HepG2 (cell line): ENCODE measurements around the gene SNRPF. TPM values are rescaled to one million over a fixed set of nuclear protein-coding genes. Genes with fewer than 3 reads are reported as not detected.

ENCODE experiments used
- ATAC-seq: fragments of 200-7000 bp; cut with Tn5 transposase; 3 replicates; pipeline ENCODE4 v1.9.1; 2020; ENCODE audit warnings: mild to moderate bottlenecking, moderate library complexity
- BruUV-seq: library from RNA; stranded (reverse); fragments of 400-500 nt; replicated peaks from 2 replicates; lab custom pipeline; 2021; lab: Mats Ljungman, UMichigan
- CTCF ChIA-PET: fragments of 300-600 bp; formaldehyde crosslinking; extraction: SDS; loops from one replicate; lab custom pipeline; 2021; ENCODE audit warnings: low total read pairs, inconsistent platforms, low intra/inter-chr PET ratio; lab: Yijun Ruan, JAX
- POLR2A ChIA-PET: fragments of 350-600 bp; sonication (Branson Sonifier 250); formaldehyde crosslinking; loops from one replicate; lab custom pipeline; 2020; ENCODE audit warnings: antibody characterized with exemption, inconsistent platforms; lab: Yijun Ruan, JAX
- DNase-seq: peaks from one replicate; pipeline ENCODE4 v3.0.0-alpha.2; 2015; ENCODE audit warnings: low spot score
- FAIRE-seq: peaks from 3 replicates; lab custom pipeline; 2011; peaks lifted over from hg19 to GRCh38; lab: Jason Lieb, UNC
- H2AFZ ChIP-seq: one replicate; pipeline ENCODE4 v1.6.1; 2011; ENCODE audit warnings: low read length, inconsistent platforms
- H3K27ac ChIP-seq: fragments of 300-600 bp; 3 replicates; pipeline ENCODE4 v1.8.0; 2011; ENCODE audit warnings: mixed run types, mild to moderate bottlenecking, mixed read lengths, low read length, inconsistent platforms; ENCODE audit not compliant: insufficient read depth; ENCODE audit errors: extremely low read length
- H3K27me3 ChIP-seq, 2 experiments: fragments of 200-600 bp in 1 of 2; 2 replicates in 1 of 2; 3 replicates in 1 of 2; pipeline versions ENCODE4 v1.6.0 to v1.8.0; 2011; ENCODE audit warnings: low read length in 2 of 2, mild to moderate bottlenecking in 2 of 2, moderate library complexity in 2 of 2, inconsistent platforms in 1 of 2; ENCODE audit not compliant: insufficient read depth in 2 of 2, control insufficient read depth in 1 of 2
- H3K36me3 ChIP-seq, 2 experiments: fragments of 200-600 bp in 1 of 2; replicated peaks in 1 of 2; 2 replicates in 1 of 2; 3 replicates in 1 of 2; pipeline versions ENCODE4 v1.5.1 to v1.8.0; 2011; ENCODE audit warnings: low read length in 2 of 2, inconsistent platforms in 1 of 2; ENCODE audit not compliant: insufficient read depth in 2 of 2, control insufficient read depth in 1 of 2
- H3K4me1 ChIP-seq: 2 replicates; pipeline ENCODE4 v1.5.1; 2012; ENCODE audit warnings: low read length, inconsistent platforms; ENCODE audit not compliant: insufficient read depth
- H3K4me2 ChIP-seq: 2 replicates; pipeline ENCODE4 v1.6.0; 2011; ENCODE audit warnings: low read depth, low read length, inconsistent platforms
- H3K4me3 ChIP-seq, 3 experiments: fragments of 200-600 bp in 1 of 3; sonication (generic), shearing (Covaris generic) in 1 of 3; replicated peaks in 1 of 3; 2 replicates each; pipeline ENCODE4 v1.5.1; 2011 to 2016; ENCODE audit warnings: low read length in 3 of 3, inconsistent platforms in 2 of 3, low read depth in 2 of 3, mild to moderate bottlenecking in 2 of 3, control low read depth in 1 of 3, mixed read lengths in 1 of 3; ENCODE audit not compliant: insufficient read depth in 1 of 3
- H3K79me2 ChIP-seq: one replicate; pipeline ENCODE4 v1.6.1; 2011; ENCODE audit warnings: low read length, inconsistent platforms; ENCODE audit not compliant: insufficient read depth
- H3K9ac ChIP-seq: 2 replicates; pipeline ENCODE4 v1.6.0; 2011; ENCODE audit warnings: mild to moderate bottlenecking, low read depth, low read length, inconsistent platforms; ENCODE audit not compliant: insufficient read depth
- H3K9me3 ChIP-seq: 2 replicates; pipeline ENCODE4 v1.5.1; 2012; ENCODE audit warnings: mild to moderate bottlenecking, low read length
- H4K20me1 ChIP-seq: 2 replicates; pipeline ENCODE4 v1.6.0; 2011; ENCODE audit warnings: inconsistent platforms, mild to moderate bottlenecking, low read length, moderate library complexity; ENCODE audit not compliant: insufficient read depth
- ATF5 ChIP-seq: sonication (generic); formaldehyde crosslinking; IDR thresholded peaks from 2 replicates; pipeline ENCODE4 v1.4.0; 2020; ENCODE audit warnings: mild to moderate bottlenecking, low read depth, missing genetic modification reagents
- CEBPG ChIP-seq: IDR thresholded peaks from 2 replicates; pipeline ENCODE4 v1.6.1; 2016
- NFATC3 ChIP-seq: sonication (generic); formaldehyde crosslinking; IDR thresholded peaks from 2 replicates; pipeline ENCODE4 v1.5.1; 2020; ENCODE audit warnings: mild to moderate bottlenecking, missing genetic modification reagents
- PHF8 ChIP-seq: sonication (generic); formaldehyde crosslinking; IDR thresholded peaks from 2 replicates; pipeline ENCODE4 v1.5.0; 2020; ENCODE audit warnings: missing genetic modification reagents
- RBFOX2 ChIP-seq: fragments of 200-400 bp; formaldehyde crosslinking; IDR thresholded peaks from 2 replicates; pipeline ENCODE4 v1.6.1; 2017; ENCODE audit warnings: low read depth, mild to moderate bottlenecking, low read length
- RELA ChIP-seq: sonication (generic); formaldehyde crosslinking; IDR thresholded peaks from 2 replicates; pipeline ENCODE4 v1.4.0; 2020; ENCODE audit warnings: missing genetic modification reagents
- THAP11 ChIP-seq: IDR thresholded peaks from 2 replicates; pipeline ENCODE4 v1.6.1; 2016; ENCODE audit warnings: missing biosample characterization, missing genetic modification reagents
- U2AF1 ChIP-seq: fragments of 200-400 bp; formaldehyde crosslinking; optimal IDR thresholded peaks from 2 replicates; pipeline ENCODE3; 2017; ENCODE audit warnings: mild to moderate bottlenecking, low read depth, low read length
- ZNF121 ChIP-seq: sonication (generic); formaldehyde crosslinking; IDR thresholded peaks from 2 replicates; pipeline ENCODE4 v1.5.0; 2020; ENCODE audit warnings: mild to moderate bottlenecking, missing genetic modification reagents
- ZNF263 ChIP-seq: sonication (generic); formaldehyde crosslinking; IDR thresholded peaks from 2 replicates; pipeline ENCODE4 v1.4.0; 2020; ENCODE audit warnings: missing genetic modification reagents
- ZNF460 ChIP-seq: sonication (generic); formaldehyde crosslinking; IDR thresholded peaks from 2 replicates; pipeline ENCODE4 v1.5.1; 2020; ENCODE audit warnings: missing genetic modification reagents, mild to moderate bottlenecking, borderline replicate concordance
- ZNF598 ChIP-seq: sonication (generic); formaldehyde crosslinking; IDR thresholded peaks from 2 replicates; pipeline ENCODE4 v1.5.1; 2020; ENCODE audit warnings: mild to moderate bottlenecking, missing genetic modification reagents, borderline replicate concordance
- ZNF614 ChIP-seq: IDR thresholded peaks from 2 replicates; pipeline ENCODE4 v1.6.1; 2018; ENCODE audit warnings: missing biosample characterization, missing genetic modification reagents, inconsistent platforms, borderline replicate concordance
- ZNF724P ChIP-seq: sonication (generic); formaldehyde crosslinking; IDR thresholded peaks from 2 replicates; pipeline ENCODE4 v1.8.0; 2022; ENCODE audit warnings: missing genetic modification reagents, borderline replicate concordance
- WGBS: methylation state at CpG from one replicate; pipeline ENCODE4 v1.1.6; 2017; ENCODE audit warnings: low lambda C conversion rate; 5-methylcytosine and 5-hydroxymethylcytosine counted together
- in situ Hi-C: cut with HindIII; loops from 2 replicates; pipeline ENCODE4 v1.10.0; 2017; ENCODE audit warnings: low pct_unique_long_range_greater_than_20kb; ENCODE audit not compliant: extremely low pct_ligation_motif_present
- intact Hi-C: fragments of 100-400 bp; cut with micrococcal nuclease; formaldehyde crosslinking; loops from one replicate; pipeline ENCODE4 v1.10.0; 2022; ENCODE audit not compliant: unreplicated experiment
- polyA plus RNA-seq, 8 experiments: library from polyadenylated mRNA; depleted of rRNA in 3 of 8; stranded (reverse) in 7 of 8; unstranded in 1 of 8; fragments of >200 nt; fragmentation: Illumina TruSeq in 4 of 8; extraction: Trizol in 4 of 8; gene quantifications; 2 replicates each; pipeline versions ENCODE4 v1.2.1 to v1.2.3, GENCODE V29; 2011 to 2016; ENCODE audit warnings: low read depth in 4 of 8, missing spikeins in 1 of 8, mixed read lengths in 1 of 8; ENCODE audit not compliant: insufficient read depth in 1 of 8
- total RNA-seq, 5 experiments: library from RNA; depleted of rRNA; stranded (reverse); fragments of >200 nt; fragmentation: Illumina TruSeq; extraction: Trizol; gene quantifications; 2 replicates each; pipeline ENCODE4 v1.2.3, GENCODE V29; 2016; ENCODE audit warnings: low read depth in 1 of 5
- TF ChIP-seq, protein P1 (sequence below): sonication (generic); formaldehyde crosslinking; IDR thresholded peaks from 2 replicates; pipeline ENCODE4 v1.5.1; 2020; ENCODE audit warnings: mild to moderate bottlenecking, missing genetic modification reagents
- TF ChIP-seq, protein P2 (sequence below): sonication (generic); formaldehyde crosslinking; IDR thresholded peaks from 2 replicates; pipeline ENCODE4 v1.4.0; 2020; ENCODE audit warnings: missing genetic modification reagents

The SNRPF gene
- total and polyA plus RNA-seq, 2 of the 13 experiments (the other 11 are each of a cell fraction or from before 2014, with no cell fraction given), result 31.7 to 77.2 TPM

- no peak for TF ChIP-seq U2AF1
These were observed 628 bp downstream of the SNRPF start (continued) for GRCh38 chr12:95859344-95859816.

DNA sequence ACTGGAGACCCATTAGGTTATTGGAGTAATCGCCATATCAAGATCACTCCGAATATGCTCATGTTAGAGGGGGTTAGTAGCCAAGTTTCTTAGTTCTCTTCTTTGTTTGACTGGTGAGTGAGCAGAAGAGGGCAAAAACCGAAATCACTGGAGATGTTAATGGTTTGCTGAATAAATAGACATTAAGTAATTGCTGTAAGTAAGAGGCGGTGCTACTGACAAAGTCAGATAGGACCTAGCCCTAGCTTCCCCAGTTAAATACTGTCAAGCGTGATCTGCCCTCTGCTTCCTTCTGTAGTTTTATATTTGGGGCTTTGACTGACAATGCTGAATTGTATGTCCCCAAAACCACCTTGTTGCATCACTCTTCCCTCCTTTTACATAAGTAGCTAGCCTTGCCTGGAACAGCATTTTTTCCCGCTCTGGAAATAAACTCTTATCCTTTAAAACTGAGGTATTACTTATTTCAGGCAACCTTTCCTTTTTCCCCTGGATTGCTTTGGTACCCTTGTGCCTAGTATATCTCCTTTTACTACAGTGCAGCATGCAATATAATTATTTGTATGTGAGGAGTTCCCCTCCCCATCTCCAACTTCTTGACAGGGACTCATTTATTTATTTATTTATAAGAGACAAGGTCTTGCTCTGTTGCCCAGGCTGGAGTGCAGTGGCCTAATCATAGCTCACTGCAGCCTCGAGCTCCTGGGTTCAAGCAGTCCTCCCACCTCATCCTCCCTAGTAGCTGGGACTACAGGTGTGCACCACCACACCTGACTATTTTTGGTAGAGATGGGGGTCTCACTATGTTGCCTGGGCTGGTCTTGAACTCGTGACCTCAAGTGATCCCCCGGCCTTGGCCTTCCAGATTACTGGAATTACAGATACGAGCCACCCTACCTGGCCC lies 1.4 kb downstream of the SNRPF start:
- no peak for ATAC-seq
- Histone ChIP-seq H3K9me3 (no peaks in the 10 kb centered on the region), H3K4me1 (peaks cover 66% of the 10 kb centered on the region), H3K27ac (peak overlapping the region; percentile 84), H3K79me2 (peaks cover 58% of the 10 kb centered on the region), H3K27me3 (no peaks in the 10 kb centered on the region; a peak in 1 of 5 replicates), H3K9ac (peak overlapping the region; percentile 90), H2AFZ (no peak overlapping the region), H3K4me2 (peak overlapping the region; percentile 90), H3K36me3 (peaks cover 4 to 30% of the 10 kb centered on the region in 2 experiments), H4K20me1 (peaks cover 7% of the 10 kb centered on the region), H3K4me3 (peak overlapping the region; percentile 84 to 87 (median 85))
- WGBS, result 48% methylated on average over 10 of the region's 10 CpGs
- POLR2A ChIA-PET, result interaction anchor here (0.6 kb wide), 1 partner anchor 1431 kb away, joined by 3 read pairs; no protein-coding TSS in a partner anchor
- no TSS peak for BruUV-seq
- intact Hi-C loops, result loop anchor here (5.0 kb wide), 1 partner anchor 137 kb away; the partner anchor contains the start of gene HAL
- no peak for FAIRE-seq
- CTCF ChIA-PET, result no interaction called here
- in situ Hi-C loops, result no loop called here
- no peak for DNase-seq
- no peak for TF ChIP-seq ZNF724P
- no peak for TF ChIP-seq NFATC3 (CRISPR knock-in tag)
- TF ChIP-seq ZNF263, result peak; percentile 69; the same call in 1 of the 2 replicates
- no peak for TF ChIP-seq ATF5 (CRISPR knock-in tag)
- no peak for TF ChIP-seq ZNF598
- TF ChIP-seq THAP11 (CRISPR knock-in tag), result no peak
- no peak for TF ChIP-seq ZNF614
- TF ChIP-seq ZNF121 (CRISPR knock-in tag), result peak; percentile 54; the same call in 1 of the 2 replicates
- TF ChIP-seq RELA (CRISPR knock-in tag), result no peak
- TF ChIP-seq PHF8 (CRISPR knock-in tag), result no peak
- TF ChIP-seq, protein P1, sequence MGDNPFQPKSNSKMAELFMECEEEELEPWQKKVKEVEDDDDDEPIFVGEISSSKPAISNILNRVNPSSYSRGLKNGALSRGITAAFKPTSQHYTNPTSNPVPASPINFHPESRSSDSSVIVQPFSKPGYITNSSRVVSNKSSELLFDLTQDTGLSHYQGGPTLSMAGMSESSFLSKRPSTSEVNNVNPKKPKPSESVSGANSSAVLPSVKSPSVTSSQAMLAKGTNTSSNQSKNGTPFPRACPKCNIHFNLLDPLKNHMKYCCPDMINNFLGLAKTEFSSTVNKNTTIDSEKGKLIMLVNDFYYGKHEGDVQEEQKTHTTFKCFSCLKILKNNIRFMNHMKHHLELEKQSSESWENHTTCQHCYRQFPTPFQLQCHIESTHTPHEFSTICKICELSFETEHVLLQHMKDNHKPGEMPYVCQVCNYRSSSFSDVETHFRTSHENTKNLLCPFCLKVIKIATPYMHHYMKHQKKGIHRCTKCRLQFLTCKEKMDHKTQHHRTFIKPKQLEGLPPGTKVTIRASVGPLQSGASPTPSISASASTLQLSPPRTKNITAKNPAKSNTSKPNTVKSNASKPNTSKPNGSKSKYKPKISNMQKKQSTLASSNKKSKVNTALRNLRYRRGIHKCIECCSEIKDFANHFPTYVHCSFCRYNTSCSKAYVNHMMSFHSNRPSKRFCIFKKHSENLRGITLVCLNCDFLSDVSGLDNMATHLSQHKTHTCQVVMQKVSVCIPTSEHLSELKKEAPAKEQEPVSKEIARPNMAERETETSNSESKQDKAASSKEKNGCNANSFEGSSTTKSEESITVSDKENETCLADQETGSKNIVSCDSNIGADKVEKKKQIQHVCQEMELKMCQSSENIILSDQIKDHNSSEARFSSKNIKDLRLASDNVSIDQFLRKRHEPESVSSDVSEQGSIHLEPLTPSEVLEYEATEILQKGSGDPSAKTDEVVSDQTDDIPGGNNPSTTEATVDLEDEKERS (CRISPR knock-in tag), result no peak
- TF ChIP-seq RBFOX2, result peak; percentile 55; the same call in 1 of the 2 replicates
- TF ChIP-seq CEBPG (CRISPR knock-in tag), result peak; percentile 65
- TF ChIP-seq ZNF460 (CRISPR knock-in tag), result peak; percentile 67; the same call in 1 of the 2 replicates
- TF ChIP-seq, protein P2, sequence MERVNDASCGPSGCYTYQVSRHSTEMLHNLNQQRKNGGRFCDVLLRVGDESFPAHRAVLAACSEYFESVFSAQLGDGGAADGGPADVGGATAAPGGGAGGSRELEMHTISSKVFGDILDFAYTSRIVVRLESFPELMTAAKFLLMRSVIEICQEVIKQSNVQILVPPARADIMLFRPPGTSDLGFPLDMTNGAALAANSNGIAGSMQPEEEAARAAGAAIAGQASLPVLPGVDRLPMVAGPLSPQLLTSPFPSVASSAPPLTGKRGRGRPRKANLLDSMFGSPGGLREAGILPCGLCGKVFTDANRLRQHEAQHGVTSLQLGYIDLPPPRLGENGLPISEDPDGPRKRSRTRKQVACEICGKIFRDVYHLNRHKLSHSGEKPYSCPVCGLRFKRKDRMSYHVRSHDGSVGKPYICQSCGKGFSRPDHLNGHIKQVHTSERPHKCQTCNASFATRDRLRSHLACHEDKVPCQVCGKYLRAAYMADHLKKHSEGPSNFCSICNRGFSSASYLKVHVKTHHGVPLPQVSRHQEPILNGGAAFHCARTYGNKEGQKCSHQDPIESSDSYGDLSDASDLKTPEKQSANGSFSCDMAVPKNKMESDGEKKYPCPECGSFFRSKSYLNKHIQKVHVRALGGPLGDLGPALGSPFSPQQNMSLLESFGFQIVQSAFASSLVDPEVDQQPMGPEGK (CRISPR knock-in tag), result no peak
